GM18520 (cell line): ENCODE results near the gene SMPD3.

Source experiments
- ATAC-seq: cut with Tn5 transposase; IDR thresholded peaks from one replicate; pipeline ENCODE4 v1.9.1; 2021; ENCODE audit not compliant: unreplicated experiment

The SMPD3 gene

DNA sequence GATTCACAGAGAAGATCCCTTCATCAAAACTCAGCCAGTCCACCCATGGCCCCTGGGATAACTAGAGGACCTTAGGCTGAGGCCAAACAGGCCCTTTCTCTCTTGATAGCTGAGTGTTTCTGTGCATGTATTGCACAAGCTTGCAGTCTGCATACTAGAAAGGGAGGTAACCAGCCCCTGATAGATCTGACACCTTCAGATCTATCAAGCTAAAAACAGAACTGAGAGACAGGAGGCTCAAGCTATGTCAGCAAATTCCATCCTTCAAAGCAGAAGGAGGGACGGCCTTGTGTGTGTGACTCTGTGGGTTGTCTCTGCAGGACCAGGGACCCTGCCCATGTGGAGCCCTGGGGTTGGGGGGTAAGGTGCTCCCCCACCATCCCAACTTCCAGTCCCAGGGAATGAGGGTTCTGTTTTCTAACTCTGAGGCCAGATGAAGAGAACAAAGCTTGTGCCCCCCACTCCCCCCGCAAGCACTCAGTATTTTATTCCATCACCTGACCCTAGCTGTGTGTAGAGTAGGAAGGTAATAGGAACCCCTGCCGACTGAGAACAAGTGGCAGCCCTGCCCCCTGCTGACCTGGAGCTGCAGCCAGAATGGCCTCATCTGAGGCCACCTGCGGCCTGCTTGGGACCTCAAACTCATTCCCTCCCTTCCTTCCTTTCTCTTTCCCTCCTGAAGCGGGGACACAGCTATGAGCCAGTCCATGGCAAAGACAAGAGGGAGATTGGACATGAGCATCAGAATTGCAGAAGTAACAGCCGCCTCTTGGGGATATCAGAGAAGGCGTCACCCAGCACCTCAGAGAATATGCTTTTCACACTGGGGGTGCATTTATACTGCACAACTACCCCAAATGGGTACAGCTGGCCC lies 63.8 kb downstream of the SMPD3 start:
- ATAC-seq, result no peak

DNA sequence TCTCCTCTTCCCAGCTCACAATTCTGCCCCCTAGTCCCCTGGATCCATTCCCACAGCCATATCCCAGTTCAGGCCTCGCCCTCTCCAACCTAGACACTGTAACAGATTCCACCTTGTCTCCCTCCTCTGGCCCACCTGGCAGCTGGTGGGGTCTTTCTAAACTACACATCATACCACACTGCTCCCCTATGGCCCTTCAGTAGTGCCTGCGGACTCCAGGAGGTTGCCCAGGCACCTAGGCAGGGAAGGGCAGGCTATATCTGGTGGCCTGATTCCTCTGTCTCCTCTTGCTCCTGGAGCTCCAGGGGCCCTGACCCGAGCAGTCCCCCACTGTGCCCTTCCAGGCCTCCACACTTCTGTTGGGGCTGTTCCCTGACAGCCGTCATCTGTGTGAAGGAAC lies 64.5 kb downstream of the SMPD3 start:
- no peak for ATAC-seq

DNA sequence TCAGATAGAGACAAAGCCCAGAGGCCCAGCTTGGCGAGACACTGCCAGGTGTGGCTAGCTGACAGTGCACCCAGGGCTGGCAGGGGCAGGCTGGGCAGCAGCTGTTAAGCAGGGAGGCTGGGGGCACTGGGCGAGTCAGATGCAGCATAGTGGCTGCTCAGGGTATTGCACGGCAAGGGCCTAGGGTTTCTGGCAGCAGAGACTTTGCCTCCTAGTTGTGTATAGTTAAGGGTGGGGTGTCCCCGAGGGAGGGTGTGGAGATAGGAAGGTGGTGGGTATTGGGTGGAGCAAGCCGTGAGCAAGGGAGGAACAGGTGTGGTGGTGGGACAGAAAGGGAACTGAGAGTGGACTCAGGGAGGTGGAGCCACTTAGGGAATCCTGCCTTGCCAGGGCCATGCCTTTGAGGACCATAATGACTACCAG lies 66.0 kb downstream of the SMPD3 start:
- no peak for ATAC-seq

DNA sequence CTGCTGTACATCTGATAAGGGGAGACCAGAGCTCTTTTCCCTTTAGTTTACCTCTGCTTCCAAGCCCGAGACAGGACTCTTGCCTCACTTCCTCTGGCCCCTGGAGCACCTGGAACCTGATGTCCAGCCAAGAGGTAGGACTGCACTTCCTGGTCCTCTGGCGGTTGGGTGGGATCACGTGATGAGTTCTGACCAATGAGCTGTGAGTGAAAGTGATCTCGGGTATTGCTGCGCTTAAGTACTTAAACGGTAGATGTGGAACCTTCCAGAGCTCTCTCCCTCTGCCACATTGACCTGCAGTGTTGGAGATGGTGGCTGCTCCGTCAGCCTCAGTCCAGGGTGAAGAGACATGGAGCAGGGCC lies 67.0 kb downstream of the SMPD3 start:
- ATAC-seq, result no peak

DNA sequence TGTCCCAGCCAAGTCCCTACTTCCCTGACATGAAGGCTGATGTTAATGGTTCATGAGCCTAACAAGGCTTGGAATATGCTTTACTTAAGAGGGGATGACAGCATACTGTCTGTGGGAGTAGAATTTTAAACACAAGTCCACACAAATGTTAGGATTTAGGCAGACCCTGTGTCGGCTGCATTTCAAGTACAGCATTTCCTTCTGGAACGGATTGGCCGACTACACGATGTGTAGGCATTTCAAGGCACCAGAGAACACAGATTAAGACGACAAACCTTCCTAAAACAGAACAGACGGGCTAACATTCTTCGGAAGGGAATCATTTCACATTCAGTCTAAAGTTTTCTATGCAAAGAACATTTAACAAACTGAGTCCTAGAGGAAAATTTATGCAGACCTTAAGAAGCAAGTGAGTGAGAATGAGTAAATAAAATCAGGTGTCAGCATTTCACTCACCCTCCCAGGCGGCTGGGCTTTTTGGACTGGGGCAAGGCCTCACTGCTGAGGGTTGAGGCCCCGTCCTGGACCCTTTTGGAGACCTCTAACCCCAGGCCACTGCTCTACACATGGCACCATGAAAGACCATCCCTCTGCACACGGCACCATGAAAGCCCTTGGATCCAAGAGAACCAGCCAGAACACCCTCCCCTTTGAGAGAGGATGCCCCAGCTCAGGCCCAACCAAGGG lies 67.5 kb downstream of the SMPD3 start:
- no peak for ATAC-seq

DNA sequence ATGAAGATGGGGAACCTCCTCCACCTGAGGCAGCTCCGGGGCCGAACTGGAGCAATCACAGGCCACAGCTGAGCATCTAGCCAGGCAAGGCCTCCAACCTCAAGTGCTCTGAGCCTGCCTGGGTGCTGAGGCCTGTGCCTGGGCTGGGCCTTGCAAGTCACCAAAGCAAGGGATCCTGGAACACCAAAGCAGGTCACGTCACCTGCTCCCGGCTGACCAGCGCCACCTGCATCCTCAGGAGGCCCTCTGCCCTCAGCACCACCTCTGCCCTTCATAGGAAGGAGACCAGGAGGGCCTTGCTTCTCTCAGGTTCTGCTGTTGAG lies 68.0 kb downstream of the SMPD3 start:
- no peak for ATAC-seq

DNA sequence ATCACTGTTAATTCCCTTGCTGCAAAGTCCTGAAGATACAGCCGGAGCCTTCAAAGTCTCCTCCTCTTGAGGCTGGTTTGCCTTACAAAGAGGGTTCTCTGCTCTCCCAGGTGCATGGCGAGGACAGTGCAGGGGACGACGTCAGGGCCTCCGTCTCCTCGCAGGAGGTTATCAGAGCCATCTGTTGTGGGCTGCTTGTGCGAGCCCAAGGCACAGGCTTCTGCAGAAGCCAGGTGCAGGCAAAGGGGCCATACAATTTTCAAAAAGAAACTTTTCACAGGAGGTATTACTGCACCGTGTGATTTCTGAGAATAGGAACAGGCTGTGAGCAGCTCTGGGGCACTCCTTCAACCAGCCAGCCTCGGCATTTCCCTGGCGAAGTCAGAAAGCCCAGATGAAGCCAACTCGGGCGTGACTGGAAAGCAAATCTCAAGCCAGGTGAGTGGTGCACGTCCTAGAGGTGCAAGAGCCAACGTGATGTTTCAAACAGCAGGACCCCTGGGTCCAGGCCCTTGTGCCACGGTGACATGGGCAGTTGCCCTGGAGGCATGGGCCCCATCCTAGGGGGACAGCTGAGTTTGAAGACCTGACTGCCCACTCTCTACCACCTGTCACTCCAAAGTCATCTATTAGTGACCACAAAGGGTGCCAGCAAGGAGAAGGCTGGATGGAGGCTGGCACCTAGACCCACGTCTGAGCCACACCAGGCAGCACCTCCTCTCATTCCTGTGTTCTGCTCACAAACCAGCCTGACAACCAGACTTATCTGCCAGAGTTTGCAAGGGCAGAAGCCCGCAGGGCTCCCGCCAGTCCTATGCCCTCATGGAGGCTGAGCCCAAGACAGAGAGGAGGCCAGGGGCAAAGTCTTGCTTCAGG lies 68.6 kb downstream of the SMPD3 start:
- no peak for ATAC-seq

DNA sequence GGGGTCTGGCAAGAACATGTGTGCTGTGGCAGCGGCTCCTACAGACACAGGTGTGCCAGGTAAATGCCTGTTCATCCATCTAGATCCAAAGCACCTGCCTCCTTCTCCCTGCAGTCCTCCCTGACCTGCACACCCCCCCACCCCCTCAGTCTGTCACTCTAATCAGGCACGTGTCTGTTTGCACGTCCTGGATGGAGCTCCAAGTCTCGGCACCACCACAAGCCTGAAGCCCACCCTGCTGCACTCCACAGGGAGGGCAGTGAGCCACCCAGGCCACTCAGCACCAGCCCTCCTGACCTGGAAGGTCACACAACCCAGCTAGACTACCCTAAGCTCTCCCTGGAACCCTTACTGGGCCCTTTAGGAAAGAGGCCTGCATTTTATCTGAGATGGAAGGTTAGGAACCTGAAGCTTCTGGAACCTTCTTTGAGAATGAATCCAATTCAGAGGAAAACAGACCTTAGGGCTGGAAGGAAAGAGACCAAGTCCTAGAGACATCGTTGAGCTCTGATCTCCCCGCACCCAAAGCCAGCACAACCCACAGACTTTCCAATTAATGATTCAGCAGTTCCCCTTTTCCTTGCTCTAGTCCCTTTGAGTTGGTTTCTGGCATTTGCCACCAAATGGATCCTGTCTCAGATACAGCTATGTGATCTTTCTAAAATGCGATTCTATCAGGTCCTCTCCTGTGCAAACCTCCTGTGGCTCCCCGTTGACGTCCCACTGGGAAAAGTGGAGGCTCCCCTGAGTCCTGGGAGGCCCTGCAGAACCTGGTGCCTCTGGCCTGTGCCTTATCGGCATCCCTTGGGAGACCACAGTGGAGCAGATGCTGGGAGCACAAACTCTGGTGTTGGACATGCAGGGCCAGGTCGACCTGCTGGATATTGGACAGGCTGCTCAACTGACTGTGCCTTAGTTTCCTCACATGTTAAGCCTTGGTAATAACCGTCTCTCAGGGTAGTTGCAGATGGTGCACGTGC lies 69.6 kb downstream of the SMPD3 start:
- no peak for ATAC-seq

DNA sequence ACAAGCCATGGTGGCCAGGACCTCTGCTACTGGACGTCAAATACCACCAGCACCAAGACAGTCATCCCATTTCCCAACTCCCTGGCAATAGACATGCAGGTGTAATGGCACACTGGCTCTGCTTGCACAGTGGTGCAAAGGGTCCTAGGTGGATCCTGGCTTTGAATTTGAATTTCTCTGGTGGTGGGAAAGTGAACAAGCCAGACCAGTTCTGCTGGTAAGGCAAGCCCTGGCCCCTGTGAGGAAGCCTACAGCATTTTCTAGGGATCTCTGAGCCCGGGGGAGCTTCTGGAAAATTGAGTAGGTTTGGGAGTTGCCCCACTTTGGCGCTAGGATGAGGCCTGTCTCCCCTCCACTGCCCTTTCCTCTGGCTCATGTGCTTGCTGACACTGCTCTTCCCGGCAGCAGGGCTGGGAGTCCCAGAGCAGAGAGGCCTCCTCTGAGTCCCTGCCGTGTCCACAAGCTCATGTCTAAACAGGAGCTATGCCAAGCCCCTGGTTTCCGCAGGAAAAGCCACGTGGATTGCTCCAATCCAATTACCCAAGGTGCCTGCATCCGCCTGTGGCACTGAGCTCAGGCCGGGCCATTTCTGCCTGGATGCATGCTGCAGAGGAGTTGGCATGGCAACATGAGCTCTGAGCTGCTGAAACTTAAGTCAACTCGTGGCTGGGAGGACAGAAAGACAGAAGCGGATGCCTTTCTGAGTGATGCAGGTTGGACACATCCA lies 70.5 kb downstream of the SMPD3 start:
- no peak for ATAC-seq

DNA sequence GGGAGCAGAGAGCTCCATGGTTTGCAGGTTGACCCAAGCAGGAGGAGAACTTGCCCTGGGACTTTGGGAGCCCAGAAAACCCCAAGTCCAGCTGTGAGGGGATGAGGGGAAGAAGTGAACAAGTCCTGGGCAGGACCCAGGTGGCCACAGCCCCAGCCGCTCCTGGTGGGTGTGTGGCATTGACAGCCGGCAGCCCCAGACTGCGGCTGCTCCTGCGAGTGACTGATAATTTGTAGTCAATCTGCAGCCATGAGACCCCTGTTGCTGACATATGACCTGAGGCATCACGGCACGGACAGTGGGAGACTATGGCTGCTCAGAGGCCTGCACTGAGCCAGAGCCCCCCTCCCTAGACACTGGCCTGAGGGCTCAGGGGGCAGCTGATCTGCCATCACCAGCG lies 71.1 kb downstream of the SMPD3 start:
- ATAC-seq, result no peak

DNA sequence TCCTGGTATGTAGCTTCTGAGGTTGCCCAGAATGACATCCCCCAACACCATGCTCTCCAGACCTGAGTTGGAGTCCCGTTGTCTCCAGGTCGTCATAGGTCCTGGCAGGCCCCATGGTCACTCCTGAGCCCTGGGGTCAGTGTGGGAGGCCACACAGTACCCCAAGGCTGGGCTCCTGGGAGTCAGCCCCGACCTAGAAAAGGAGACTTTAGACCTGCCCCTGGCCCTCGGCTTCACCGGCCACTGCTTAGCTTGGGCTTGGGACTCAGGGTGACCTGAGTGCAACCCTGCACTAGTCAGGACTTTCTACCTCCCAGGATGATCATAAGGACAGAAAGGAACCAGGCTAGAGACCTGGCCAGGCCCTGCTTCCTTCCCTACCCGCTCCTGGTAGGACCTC lies 71.7 kb downstream of the SMPD3 start:
- no peak for ATAC-seq

DNA sequence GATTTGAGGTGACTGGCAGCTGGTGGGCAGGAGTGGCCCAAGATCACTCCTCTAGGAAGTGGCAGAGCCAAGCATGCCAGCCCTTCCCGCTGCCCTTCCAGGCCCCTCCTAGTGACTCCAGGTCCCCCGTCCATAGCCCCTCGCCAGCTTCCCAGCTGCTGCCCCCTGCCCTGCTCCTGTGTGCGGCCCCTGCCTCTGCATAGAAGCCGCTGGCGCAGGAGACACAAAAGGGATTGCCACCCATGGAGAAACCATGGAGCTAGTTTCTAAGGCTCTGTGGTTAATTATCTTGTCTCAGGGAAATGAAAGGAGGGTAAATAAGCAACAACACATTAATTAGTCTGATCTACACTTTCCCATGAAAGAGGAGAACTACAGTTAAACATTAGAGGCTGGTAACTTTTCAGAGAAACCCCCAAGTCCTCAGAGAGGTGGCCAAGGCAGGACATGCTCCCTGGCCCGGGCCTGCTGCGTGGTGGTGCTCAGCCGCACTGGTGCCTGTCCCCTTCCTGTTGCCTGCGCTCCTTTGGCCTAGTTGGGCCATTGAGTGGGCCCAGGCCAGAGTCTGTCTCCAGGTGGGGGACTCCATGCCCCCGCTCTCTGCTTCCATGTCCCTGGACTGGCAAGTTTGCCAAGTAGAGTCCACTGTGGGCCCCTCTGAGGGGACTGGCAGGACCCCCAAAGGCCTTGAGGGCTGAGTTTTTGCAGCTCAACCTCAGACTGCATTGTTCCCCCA lies 72.3 kb downstream of the SMPD3 start:
- ATAC-seq, result no peak

DNA sequence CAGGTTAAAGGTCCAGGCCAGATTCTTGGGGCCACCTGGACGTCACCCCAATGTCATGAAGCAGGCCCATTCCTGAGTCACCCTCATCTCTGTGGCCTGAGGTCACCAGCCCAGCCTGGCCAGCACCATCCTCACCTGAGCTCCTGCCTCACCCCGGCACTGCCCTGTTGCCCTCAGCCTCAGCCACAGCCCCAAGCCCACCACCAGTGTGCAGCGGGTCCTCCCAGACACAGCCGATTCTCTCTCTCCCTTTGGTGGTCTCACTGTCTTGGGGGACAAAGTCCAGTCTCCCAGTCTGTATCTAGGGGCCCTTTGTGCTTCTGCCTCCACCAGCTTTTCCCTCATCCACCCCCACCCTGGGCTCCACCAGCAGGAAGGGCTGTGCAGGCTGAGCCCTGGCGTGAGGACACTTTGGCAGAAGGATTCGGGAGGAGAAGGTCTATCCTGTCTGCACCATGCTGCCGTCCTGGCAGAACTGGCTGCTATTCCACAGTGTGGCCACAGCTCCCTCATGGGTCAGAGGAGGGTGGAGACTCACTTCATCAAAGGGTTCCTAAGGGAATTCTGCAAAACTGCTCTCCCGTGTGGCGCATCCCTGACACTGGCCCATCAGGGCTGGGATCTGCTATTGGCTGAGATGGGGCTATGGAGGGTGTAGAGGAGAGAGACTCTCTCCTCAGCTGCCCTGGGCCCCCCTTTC lies 73.2 kb downstream of the SMPD3 start:
- no peak for ATAC-seq

DNA sequence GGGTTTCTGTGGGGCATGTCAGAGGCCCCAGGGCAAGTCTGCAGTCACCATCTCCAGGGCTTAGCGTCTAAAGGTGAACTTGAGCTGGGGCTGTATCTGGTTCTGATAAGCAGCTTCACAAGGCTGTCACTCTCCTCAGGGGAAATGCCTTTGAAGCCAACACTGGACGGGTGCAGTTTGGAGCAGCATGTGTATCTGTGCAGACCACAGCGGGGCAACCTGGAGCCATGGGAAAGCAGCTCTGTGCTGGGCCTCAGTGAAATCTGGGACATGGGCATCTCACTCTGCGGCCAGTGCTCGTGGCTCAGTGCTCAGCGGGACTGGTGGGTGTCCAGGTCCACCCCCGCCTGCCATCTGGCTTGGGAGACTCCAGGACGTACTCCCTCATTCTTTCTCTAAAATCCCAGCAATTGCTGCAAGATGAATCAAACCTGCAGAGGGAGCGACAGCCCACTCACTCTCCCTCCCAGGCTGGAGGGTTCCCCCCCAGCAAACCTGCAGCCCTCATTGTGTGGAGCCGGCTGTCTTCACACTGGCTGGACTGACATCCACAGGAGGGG lies 74.0 kb downstream of the SMPD3 start:
- ATAC-seq, result no peak

DNA sequence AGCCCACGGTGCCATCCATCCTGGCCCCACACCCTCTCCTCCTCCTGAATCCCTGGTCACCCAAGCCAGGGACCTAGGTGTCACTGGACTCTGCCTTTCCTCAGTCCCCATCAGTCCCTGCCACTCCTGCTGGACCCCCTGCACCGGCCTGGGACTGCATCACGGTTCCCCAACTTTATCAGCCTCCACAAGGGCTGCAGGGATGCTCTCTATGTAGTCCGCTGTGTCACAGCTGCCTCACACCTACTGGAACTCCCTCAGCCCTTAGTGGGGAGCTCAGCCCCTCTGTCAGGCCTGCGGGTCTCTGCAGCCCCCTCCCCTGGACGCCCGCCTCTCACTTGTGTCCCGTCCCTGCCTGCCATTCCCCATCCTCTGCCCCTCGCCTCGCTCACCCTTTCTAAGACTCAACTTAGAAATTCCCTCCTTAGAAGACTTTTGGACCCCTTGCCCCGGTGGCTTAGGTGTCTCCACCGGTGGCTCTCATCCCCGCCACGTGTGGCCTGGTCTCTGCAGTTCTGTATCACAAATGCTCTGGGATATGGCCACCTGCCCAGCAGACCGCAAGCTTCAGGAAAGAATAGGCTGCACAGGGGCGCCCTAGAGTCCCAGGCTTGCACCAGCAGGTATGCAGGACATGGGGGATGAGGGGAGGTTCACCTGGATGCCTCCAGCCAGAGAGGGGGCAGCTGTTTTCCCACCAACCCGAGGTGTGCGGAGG lies 74.6 kb downstream of the SMPD3 start:
- ATAC-seq, result no peak

DNA sequence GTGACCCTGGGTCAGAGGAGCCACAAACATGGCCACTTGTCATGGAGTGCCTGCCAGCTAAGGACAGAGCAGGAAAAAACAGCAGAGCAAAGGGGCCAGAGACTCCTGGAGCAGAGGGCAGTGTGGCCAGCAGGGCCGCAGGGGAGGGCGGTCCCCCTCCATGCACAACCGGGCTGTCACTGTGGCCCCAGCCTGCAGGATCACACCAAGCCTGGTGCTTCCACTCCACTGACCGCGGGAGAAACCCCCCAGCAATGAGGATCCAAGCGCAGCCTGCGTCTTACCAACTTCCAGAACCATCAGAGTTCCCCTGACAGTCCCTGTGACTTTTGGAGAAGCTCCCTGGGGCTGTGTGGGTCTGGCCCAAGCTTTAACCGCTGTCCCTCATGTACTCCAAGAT lies 75.5 kb downstream of the SMPD3 start:
- ATAC-seq, result no peak

DNA sequence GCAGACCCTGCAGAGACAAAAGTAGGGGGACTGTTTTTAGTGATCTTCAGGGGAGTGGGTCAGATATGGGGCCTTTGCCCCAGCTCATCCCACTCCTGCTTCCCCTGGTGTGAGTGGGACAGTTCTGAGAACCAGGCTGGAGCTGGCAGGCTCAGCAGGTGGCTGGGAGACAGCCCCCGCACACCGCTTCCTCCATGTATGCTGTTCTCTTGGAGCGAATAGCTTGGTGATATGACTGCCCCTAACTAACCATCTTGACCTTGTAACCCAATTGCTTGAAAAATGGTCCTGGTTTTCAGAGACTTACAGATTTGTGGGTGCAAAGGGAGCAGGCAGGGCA lies 76.0 kb downstream of the SMPD3 start:
- no peak for ATAC-seq
